Glutamatergic neuron (in vitro differentiated cells): Measurements from ENCODE around the gene ZNF24. TPM values are rescaled to one million over a fixed set of nuclear protein-coding genes. Genes with fewer than 3 reads are reported as not detected.

Experiments used
- DNase-seq: peaks from one replicate; pipeline ENCODE4 v3.0.0; 2022
- H3K27ac Mint-ChIP-seq: one replicate; pipeline ENCODE4 v1.8.0; 2020; ENCODE audit warnings: mild to moderate bottlenecking, mixed read lengths, inconsistent platforms; ENCODE audit not compliant: unreplicated experiment
- H3K27me3 Mint-ChIP-seq: one replicate; pipeline ENCODE4 v1.8.0; 2020; ENCODE audit warnings: mild to moderate bottlenecking, moderate library complexity, mixed read lengths, inconsistent platforms; ENCODE audit not compliant: unreplicated experiment
- H3K36me3 Mint-ChIP-seq: one replicate; pipeline ENCODE4 v1.8.0; 2020; ENCODE audit warnings: mild to moderate bottlenecking, mixed read lengths, inconsistent platforms; ENCODE audit not compliant: unreplicated experiment
- H3K4me1 Mint-ChIP-seq: one replicate; pipeline ENCODE4 v1.8.0; 2020; ENCODE audit warnings: mild to moderate bottlenecking, low read depth, mixed read lengths, inconsistent platforms; ENCODE audit not compliant: unreplicated experiment
- H3K4me3 Mint-ChIP-seq: one replicate; pipeline ENCODE4 v1.8.0; 2020; ENCODE audit warnings: mild to moderate bottlenecking, mixed read lengths, inconsistent platforms; ENCODE audit not compliant: unreplicated experiment
- H3K9me3 Mint-ChIP-seq: one replicate; pipeline ENCODE4 v1.8.0; 2020; ENCODE audit warnings: mild to moderate bottlenecking, moderate library complexity, mixed read lengths, inconsistent platforms; ENCODE audit not compliant: unreplicated experiment
- CTCF ChIP-seq: fragments of 200-600 bp; sonication (generic); IDR thresholded peaks from one replicate; pipeline ENCODE4 v1.5.0; 2021; ENCODE audit not compliant: partially characterized antibody, unreplicated experiment
- total RNA-seq: library from RNA; stranded (reverse); fragmentation: NEBNext Ultra II Directional; extraction: Animal tissue kit (Norgen Biotek cat#: 25700); gene quantifications from one replicate; pipeline ENCODE4 v1.2.1, GENCODE V29; 2021; ENCODE audit not compliant: unreplicated experiment

The ZNF24 gene
- total RNA-seq, 1 donor from 2014 or later = 59.2 TPM

- H3K27me3 Mint-ChIP-seq = peaks cover 5% of the 10 kb centered on the region
- no peak overlapping the region for H3K4me3 Mint-ChIP-seq
- H3K27ac Mint-ChIP-seq = no peak overlapping the region
- DNase-seq = no peak
- no peaks in the 10 kb centered on the region for H3K4me1 Mint-ChIP-seq
- peaks cover 5% of the 10 kb centered on the region for H3K36me3 Mint-ChIP-seq
- H3K9me3 Mint-ChIP-seq = peaks cover 3% of the 10 kb centered on the region
- TF ChIP-seq CTCF = no peak
Measured at GRCh38 chr18:35378574-35378896, 34.3 kb upstream of the ZNF24 start.

- no peak for DNase-seq
- peaks cover 3% of the 10 kb centered on the region for H3K9me3 Mint-ChIP-seq
- no peaks in the 10 kb centered on the region for H3K4me1 Mint-ChIP-seq
- H3K36me3 Mint-ChIP-seq = peaks cover 5% of the 10 kb centered on the region
- no peak for TF ChIP-seq CTCF
- no peak overlapping the region for H3K27ac Mint-ChIP-seq
- H3K27me3 Mint-ChIP-seq = peaks cover 5% of the 10 kb centered on the region
- peak overlapping the region; percentile 86 for H3K4me3 Mint-ChIP-seq
Measured at GRCh38 chr18:35377875-35378573, 33.8 kb upstream of the ZNF24 start.

GRCh38 chr18:35376742-35377695, 32.8 kb upstream of the ZNF24 start, which contains the start of gene ZNF396:
Gene ZNF396, minus strand, starts transcription at chr18:35377337. Its CDS starts 3,045 bp downstream, at chr18:35374292.
- Mint-ChIP-seq H3K27me3 (peaks cover 5% of the 10 kb centered on the region), H3K27ac (no peak within 1 kb of the TSS), H3K36me3 (peaks cover 5% of the 10 kb centered on the region), H3K4me1 (no peaks in the 10 kb centered on the region), H3K4me3 (peak within 1 kb of the TSS; percentile 86), H3K9me3 (peaks cover 3% of the 10 kb centered on the region)
- TF ChIP-seq CTCF = no peak
- DNase-seq = peak; percentile 78

- H3K27me3 Mint-ChIP-seq = peaks cover 5% of the 10 kb centered on the region
- peaks cover 2% of the 10 kb centered on the region for H3K36me3 Mint-ChIP-seq
- no peak for TF ChIP-seq CTCF
- peaks cover 3% of the 10 kb centered on the region for H3K9me3 Mint-ChIP-seq
- H3K27ac Mint-ChIP-seq = no peak overlapping the region
- H3K4me1 Mint-ChIP-seq = no peaks in the 10 kb centered on the region
- peak overlapping the region; percentile 85 for H3K4me3 Mint-ChIP-seq
- DNase-seq = peak; percentile 20
Measured at GRCh38 chr18:35376393-35376741, 32.1 kb upstream of the ZNF24 start.

- Mint-ChIP-seq H3K36me3 (no peaks in the 10 kb centered on the region), H3K4me1 (no peaks in the 10 kb centered on the region), H3K27ac (no peak overlapping the region), H3K4me3 (no peak overlapping the region), H3K27me3 (peaks cover 5% of the 10 kb centered on the region), H3K9me3 (peaks cover 3% of the 10 kb centered on the region)
- DNase-seq = no peak
- no peak for TF ChIP-seq CTCF
Measured at GRCh38 chr18:35374708-35375107, 30.5 kb upstream of the ZNF24 start.
